RKO (cell line): ENCODE measurements around the gene GPR179.
A peak's percentile ranks its signal among the peaks of the same experiment; 100 is the strongest.
"Not testable (repeated sequence)": the region's sequence is repeated elsewhere in the genome, so short reads cannot be mapped to it uniquely, and the experiment has no call there.

Experiments used
- DNase-seq: peaks from one replicate; pipeline ENCODE4 v3.0.0-alpha.2; 2016; ENCODE audit warnings: low spot score

The GPR179 gene

GRCh38 chr17:38324772-38325171 is 19.0 kb downstream of the GPR179 start:
- DNase-seq, result no peak

DNA sequence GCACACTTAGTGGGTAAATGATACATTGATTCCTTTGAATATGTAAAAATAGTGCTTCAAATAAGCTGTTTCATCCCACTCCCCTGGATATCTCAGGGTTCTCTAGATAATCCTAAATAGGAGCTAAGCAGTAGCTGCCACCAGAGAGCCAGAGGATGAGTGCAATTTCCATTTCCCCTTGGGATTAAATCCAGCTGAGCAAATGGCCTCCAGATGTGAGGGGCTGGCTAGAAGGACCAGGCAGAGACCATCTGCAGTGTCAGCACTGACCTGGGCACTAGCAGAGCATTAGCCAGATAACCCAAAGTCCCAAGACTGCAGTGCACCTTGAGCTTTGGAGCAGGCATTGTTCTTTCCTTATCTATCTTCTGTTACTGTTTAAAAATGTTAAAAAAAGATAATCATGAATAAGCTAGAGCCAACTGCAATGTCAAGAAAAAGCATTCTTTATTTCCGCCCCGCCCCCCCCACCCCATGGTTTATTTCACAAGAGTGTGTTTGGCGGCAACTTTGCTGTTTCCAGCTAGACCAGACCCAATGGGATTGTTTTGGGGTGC is 19.5 kb downstream of the GPR179 start:
- DNase-seq, result no peak

- no peak for DNase-seq
Observed at GRCh38 chr17:38322897-38323296, 20.9 kb downstream of the GPR179 start.

- DNase-seq, result peak; percentile 53
Observed at GRCh38 chr17:38322156-38322779, 21.5 kb downstream of the GPR179 start.

DNA sequence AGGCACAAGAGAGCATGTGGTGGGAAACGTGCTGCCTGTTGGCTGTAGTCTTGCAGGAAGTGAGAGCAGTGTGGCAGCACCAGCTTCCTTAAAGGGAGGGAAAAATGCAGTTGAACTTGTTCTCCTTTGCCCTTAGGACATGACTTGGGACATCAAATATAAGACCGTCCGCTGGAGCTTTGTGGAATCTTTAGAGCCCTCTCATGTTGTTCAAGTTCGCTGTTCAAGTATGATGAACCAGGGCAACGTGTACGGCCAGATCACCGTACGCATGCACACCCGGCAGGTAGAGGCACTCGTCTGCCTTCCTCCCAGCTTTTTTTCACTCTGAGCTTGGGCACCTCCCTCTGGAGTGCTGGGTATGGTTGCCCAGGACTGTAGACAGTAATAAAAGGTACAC is 23.3 kb downstream of the GPR179 start:
- no peak for DNase-seq

DNA sequence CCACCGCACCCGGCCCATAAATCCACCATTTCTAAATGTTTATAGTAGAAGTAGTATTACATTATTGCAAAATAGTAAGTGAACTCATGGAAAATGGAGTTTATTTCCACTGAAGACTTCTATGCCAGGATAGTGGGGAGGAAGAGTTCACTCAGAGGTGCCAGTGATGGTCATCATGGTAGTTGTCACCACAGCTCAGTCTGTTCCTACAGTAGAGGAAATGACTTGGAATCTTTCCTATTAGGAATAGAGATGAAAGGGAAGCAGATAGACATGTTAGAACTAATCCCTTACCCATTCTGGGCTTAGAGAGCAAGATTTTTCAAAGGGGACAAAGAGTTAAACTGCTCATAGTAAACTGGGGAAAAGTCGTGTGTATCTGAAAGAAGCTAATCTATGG is 26.7 kb downstream of the GPR179 start:
- DNase-seq, result no peak

DNA sequence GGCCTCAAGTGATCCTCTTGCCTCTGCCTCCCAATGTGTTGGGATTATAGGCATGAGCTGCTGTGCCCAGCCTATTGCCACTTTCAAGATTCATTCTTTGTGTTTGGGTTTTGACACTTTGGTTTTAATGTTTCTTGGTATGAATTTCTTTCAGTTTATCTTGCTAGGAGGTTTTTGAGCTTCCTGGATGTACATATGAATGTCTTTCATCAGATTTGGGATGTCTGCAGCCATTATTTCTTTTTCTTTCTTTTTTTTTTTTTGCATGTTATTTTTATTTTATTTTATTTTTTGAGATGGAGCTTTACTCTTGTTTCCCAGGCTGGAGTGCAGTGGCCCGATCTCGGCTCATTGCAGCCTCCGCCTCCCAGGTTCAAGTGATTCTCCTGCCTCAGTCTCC is 28.3 kb downstream of the GPR179 start:
- no peak for DNase-seq

DNA sequence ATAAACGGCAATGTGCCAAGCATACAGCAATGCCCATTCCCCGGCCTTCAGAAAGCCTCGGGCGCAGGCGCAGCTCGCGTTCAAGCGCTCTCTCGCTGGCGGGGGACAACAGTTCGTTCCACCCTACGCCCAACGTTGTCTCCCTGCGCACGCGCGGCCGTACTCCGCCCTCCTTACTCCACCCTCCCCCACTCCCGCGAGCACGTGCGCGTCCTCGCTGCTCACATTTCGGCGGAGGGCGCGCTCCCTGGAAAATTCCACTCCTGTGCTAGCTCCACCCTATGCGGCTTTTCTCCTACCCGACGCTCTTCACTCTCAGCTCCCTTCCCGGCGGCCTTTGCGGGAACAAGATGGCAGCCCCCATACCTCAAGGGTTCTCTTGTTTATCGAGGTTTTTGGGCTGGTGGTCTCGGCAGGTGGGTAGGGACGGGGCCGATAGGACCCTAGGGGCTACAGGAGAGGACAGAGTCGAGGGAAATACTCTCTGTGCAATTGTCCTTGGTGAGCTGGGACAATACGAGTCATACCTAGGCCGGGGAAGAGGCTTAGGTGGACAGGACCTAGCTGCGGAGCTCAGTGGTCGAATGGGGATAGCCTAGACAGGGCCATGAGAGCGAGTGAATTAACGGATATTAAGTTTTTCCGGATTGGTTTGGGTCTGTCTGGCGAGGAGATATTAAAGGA is 46.8 kb downstream of the GPR179 start, which contains the start of gene MRPL45:
Gene MRPL45 (plus strand): TSS at position 335 of the 684 bp plus-strand sequence. CDS start 16 bp downstream, at position 351.
- DNase-seq, result peak; percentile 95

DNA sequence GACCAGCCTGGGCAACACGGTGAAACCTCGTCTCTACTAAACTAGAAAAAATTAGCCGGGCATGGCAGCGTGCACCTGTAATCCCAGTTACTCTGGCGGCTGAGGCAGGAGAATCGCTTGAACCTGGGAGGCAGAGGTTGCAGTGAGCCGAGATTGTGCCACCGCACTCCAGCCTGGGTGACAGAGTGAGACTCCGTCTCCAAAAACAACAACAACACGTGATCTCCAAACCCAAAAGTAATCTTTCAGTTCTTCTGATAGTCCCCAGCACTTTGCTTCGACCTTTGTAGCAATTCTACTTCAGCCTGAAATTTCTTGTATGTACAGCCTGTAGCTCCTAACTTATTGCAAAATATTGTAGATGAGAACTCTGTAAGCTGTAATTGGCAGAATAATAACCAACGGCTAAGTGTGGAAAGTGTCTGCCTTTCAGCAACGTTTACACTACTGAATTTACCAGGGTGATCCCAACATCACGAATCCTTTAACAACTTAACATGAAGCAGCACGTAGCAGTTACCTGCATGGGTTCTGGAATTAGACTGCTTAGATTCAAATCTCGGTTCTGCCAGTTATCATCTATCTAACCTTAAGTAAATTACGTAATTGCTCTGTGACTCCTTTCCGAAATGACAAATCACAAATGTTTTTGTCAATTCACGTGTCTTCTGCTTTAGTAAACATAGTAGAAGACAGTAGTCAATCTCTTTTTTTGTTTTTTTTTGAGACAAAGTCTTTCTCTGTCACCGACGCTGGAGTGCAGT is 48.0 kb downstream of the GPR179 start:
- DNase-seq, result not testable (repeated sequence)

DNA sequence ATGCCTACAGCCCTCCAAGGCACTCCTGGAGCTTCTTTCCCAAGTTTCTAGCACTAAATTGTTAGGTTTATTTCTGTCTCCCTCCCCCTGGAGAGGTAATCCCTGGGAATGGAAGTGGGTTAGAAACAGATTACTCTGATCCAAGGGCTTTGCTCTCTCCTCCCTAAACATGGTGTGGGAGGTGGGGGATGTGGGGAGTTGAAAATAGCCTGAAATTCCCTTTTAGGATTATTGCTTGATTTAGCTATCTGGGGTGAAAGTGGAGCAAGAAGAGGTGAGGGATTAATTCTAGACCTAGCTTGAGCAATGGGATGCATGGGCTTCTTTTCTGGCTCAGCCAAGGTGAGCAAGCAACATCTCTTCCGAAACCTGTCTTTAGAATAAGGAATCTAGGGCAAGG is 54.0 kb downstream of the GPR179 start:
- not testable (repeated sequence) for DNase-seq

DNA sequence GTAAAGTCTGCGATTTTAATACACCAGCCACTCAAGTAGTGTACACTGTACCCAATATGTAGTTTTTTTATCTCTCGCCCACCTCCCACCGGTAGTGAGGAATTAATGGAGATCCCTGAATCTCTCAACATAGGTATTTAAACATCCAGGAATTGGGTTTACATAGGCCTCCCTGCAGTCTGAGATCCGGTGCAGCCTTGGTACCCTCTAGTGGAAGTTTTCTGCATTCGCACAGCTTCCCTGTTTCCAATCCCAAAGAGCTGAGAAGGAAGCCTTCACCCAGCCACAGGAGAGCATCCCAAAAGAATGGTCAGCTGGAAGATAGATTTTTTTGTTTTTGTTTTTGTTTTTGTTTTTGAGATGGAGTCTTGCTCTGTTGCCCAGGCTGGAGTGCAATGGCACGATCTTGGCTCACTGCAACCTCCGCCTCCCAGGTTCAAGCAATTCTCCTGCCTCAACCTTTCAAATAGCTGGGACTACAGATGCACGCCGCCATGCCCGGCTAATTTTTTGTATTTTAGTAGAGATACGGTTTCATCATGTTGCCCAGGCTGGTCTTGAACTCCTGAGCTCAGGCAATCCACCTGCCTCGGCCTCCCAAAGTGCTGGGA is 55.4 kb downstream of the GPR179 start:
- DNase-seq, result peak; percentile 22

DNA sequence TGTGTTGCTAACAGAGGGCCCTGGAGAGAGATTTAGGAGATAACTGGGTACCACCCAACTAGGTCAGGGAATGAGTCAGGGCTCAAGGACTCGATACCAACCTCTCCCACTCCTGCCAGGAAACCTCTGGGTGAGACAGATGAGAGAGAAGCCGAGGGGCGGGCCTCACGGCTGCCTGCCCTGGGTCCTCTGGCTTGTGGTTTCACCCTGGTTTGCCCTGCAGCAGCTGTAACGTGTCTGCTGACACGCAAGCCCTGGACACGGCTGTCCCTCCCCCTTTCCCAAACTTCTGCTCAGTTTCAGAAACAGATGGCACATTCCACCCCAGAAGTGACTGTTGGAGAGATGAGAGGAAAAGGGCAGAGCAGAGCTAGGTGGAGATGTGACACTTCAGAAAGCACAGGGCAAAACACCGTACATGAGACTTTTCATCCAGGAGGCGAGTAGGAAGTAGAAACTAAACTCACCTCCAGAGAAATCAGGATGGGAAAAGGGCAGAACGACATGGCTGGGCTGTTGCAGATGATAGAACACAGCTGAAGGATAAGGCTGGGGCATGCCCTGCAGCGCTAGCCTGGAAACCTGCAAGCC is 57.2 kb downstream of the GPR179 start:
- not testable (repeated sequence) for DNase-seq

DNA sequence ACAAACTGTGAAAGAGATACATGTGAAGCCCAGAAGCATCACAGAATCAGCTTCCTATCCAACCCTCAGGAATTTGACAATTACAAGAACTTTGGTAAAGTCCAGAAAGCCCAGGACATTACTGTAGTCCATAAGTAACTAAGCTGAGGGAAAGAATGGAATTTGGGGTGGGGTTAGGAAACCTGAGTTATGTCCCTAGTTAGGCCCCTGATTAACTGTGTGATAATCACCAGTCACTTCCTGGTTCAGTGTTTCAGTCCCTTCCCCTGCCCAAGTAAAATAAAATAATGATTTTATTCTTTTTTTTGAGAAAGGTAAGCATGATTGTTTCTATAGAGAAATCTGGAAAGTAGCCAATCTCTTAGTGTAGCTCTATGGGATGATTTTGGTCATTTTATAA is 57.8 kb downstream of the GPR179 start:
- not testable (repeated sequence) for DNase-seq
